Measurements from ENCODE around the gene PIGC. TPM values are rescaled to one million over a fixed set of nuclear protein-coding genes. Genes with fewer than 3 reads are reported as not detected.
A peak's percentile ranks its signal among the peaks of the same experiment; 100 is the strongest.

Gene PIGC
- polyA plus RNA-seq (2012; ENCODE audit: insufficient read depth, insufficient read length, low read depth) = 67.6 TPM

DNA sequence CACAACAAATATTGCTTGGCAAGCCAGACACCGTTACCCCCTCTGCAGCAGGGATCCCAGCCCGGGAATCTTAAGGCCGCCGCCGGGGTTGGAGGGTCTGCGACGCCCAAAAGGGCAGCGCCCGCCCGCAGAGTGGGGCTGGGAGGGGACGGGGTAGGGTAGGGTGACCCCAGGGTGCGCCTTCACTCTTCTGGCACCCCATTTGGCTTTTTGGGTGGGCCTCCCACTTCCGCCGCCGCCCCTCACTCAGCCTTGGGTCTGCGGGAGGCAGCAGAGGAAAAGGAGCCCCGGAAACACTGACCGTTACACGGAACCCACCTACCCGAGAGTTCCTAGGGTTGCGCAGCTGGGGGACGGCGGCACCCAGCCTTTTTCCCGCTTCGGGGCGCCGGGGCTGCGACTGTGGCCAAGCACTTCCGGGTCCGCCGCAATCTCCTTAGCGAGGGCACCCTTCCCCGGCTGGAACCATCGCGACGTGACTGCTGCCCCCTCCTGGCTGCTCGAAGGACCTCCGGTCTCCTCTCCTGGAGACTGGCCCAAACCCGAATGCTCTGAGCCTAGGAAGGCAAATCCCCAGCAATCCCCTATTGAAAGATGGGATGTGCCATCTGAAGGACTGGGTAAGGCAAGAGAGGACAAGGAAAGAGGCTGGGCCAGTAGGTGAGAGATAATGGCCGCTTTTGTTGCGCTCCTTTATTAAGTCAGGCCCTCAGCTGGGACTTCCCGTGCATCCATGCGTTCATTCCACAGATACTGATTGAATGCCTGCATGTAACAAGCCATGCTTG is at the start of gene PIGC:
TSS of gene PIGC (minus strand) at position 404 of the 788 bp plus-strand sequence. CDS start 1,447 bp downstream, outside the sequence.
- Histone ChIP-seq H3K4me3 (ENCODE audit: low read depth, low read length) (peak within 1 kb of the TSS; percentile 79), H3K4me1 (no peaks in the 10 kb centered on the region), H3K27me3 (no peaks in the 10 kb centered on the region), H3K9me3 (no peaks in the 10 kb centered on the region), H3K36me3 (no peaks in the 10 kb centered on the region)
- TF ChIP-seq, protein P1, sequence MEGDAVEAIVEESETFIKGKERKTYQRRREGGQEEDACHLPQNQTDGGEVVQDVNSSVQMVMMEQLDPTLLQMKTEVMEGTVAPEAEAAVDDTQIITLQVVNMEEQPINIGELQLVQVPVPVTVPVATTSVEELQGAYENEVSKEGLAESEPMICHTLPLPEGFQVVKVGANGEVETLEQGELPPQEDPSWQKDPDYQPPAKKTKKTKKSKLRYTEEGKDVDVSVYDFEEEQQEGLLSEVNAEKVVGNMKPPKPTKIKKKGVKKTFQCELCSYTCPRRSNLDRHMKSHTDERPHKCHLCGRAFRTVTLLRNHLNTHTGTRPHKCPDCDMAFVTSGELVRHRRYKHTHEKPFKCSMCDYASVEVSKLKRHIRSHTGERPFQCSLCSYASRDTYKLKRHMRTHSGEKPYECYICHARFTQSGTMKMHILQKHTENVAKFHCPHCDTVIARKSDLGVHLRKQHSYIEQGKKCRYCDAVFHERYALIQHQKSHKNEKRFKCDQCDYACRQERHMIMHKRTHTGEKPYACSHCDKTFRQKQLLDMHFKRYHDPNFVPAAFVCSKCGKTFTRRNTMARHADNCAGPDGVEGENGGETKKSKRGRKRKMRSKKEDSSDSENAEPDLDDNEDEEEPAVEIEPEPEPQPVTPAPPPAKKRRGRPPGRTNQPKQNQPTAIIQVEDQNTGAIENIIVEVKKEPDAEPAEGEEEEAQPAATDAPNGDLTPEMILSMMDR (IDR thresholded peaks at IDR 0.05; ENCODE audit: low read depth, low read length) = peak; percentile 87
- DNase-seq = peak; percentile 93

GRCh38 chr1:172492421-172492820 is 48.6 kb upstream of the PIGC start:
- Histone ChIP-seq H3K4me1 (peaks cover 16% of the 10 kb centered on the region), H3K27me3 (no peaks in the 10 kb centered on the region), H3K9me3 (no peaks in the 10 kb centered on the region), H3K36me3 (no peaks in the 10 kb centered on the region), H3K4me3 (ENCODE audit: low read depth, low read length) (no peak overlapping the region)
- TF ChIP-seq, protein P1 (IDR thresholded peaks at IDR 0.05; ENCODE audit: low read depth, low read length) = no peak
- no peak for DNase-seq

- Histone ChIP-seq H3K36me3 (no peaks in the 10 kb centered on the region), H3K4me1 (no peaks in the 10 kb centered on the region; the same call in none of the 2 replicates), H3K4me3 (ENCODE audit: low read depth, low read length) (no peak overlapping the region), H3K27me3 (no peaks in the 10 kb centered on the region), H3K9me3 (no peaks in the 10 kb centered on the region)
- TF ChIP-seq, protein P1 (IDR thresholded peaks at IDR 0.05; ENCODE audit: low read depth, low read length) = no peak
- no peak for DNase-seq
Measured at GRCh38 chr1:172489847-172490246, 46.0 kb upstream of the PIGC start.

GRCh38 chr1:172488393-172488792 is 44.5 kb upstream of the PIGC start:
- H3K27me3 ChIP-seq = no peaks in the 10 kb centered on the region
- TF ChIP-seq, protein P1 (IDR thresholded peaks at IDR 0.05; ENCODE audit: low read depth, low read length) = no peak
- H3K4me3 ChIP-seq (ENCODE audit: low read depth, low read length) = no peak overlapping the region
- DNase-seq = no peak
- H3K36me3 ChIP-seq = no peaks in the 10 kb centered on the region
- H3K4me1 ChIP-seq = no peaks in the 10 kb centered on the region
- H3K9me3 ChIP-seq = no peaks in the 10 kb centered on the region

DNA sequence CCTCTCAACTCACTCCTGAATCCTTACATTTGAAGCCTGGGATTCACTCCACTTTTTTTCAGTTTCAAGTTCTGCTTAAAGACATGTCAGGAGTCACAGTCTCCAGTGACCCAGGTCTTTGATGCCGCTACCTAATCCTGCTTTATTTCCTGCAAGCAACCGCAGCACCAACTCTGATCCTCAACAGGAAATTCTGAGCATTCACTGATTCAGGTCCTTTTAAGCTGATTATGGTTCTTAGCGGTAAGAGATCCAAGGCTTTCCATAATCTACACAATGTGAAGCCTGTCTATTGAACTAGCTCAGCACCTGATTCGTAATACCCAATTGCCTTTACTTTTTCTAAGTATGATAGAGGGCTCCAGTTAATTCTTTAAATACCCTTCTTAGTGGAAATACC is 43.7 kb upstream of the PIGC start:
- Histone ChIP-seq H3K4me3 (ENCODE audit: low read depth, low read length) (no peak overlapping the region), H3K36me3 (no peaks in the 10 kb centered on the region), H3K9me3 (no peaks in the 10 kb centered on the region), H3K4me1 (no peaks in the 10 kb centered on the region), H3K27me3 (no peaks in the 10 kb centered on the region)
- DNase-seq = no peak
- TF ChIP-seq, protein P1 (IDR thresholded peaks at IDR 0.05; ENCODE audit: low read depth, low read length) = no peak

DNA sequence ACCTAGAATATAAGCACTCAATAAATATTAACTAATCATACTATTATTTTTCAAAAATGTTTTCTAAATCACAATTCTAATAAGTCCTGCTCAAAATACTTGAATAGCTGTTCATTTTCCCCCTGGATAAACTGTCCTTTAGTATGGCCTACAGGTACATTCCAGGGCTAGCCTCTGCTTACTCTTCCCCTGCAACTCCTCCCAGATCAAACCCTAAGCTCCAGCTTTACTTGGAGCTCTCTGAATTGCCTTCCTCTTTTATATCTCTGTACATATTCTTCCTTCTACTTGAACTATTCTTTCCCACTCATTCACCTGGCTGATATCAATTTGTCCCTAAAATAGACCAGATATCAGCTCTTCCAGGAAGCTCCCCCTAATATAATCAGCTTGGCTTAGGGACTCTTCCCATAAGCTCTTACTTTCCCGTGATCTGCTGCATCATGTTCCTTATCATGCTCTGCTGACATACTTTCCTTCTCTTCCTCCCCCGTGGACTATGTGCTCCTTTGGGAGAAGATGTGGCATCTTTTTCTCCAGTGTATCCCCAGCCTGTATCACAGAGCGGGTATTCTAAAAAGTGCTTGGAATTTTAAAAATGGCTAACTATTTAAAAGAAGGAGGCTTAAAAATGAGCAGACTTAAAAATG is 43.1 kb upstream of the PIGC start:
- no peaks in the 10 kb centered on the region for H3K4me1 ChIP-seq
- no peaks in the 10 kb centered on the region for H3K9me3 ChIP-seq
- H3K27me3 ChIP-seq = no peaks in the 10 kb centered on the region
- H3K4me3 ChIP-seq (ENCODE audit: low read depth, low read length) = no peak overlapping the region
- TF ChIP-seq, protein P1 (IDR thresholded peaks at IDR 0.05; ENCODE audit: low read depth, low read length) = no peak
- H3K36me3 ChIP-seq = no peaks in the 10 kb centered on the region
- DNase-seq = no peak
